Memory B cell (primary cell): ENCODE measurements around the gene ANKRD65.
"Not testable (repeated sequence)": the region's sequence is repeated elsewhere in the genome, so short reads cannot be mapped to it uniquely, and the experiment has no call there.

Source experiments
- ATAC-seq: fragments of 150-1000 bp; cut with Tn5 transposase; 2 replicates; pipeline ENCODE4 v1.10.0; 2021; ENCODE audit warnings: low read depth, mild to moderate bottlenecking, moderate library complexity
- DNase-seq, 2 donors: peaks; one replicate each; pipeline ENCODE4 v3.0.0; 2022; ENCODE audit warnings: low spot score in 2 of 2
- H3K27ac Mint-ChIP-seq: one replicate; pipeline ENCODE4 v1.8.0; 2022; ENCODE audit warnings: mild to moderate bottlenecking, moderate library complexity, mixed read lengths
- H3K27me3 Mint-ChIP-seq: one replicate; pipeline ENCODE4 v1.8.0; 2022; ENCODE audit warnings: mixed read lengths
- H3K36me3 Mint-ChIP-seq: one replicate; pipeline ENCODE4 v1.8.0; 2022; ENCODE audit warnings: mild to moderate bottlenecking, mixed read lengths
- H3K4me1 Mint-ChIP-seq: one replicate; pipeline ENCODE4 v1.8.0; 2022; ENCODE audit warnings: mixed read lengths
- H3K4me3 Mint-ChIP-seq: one replicate; pipeline ENCODE4 v1.8.0; 2022; ENCODE audit warnings: mild to moderate bottlenecking, moderate library complexity, mixed read lengths
- H3K9me3 Mint-ChIP-seq: one replicate; pipeline ENCODE4 v1.8.0; 2022; ENCODE audit warnings: mixed read lengths

ANKRD65 gene

DNA sequence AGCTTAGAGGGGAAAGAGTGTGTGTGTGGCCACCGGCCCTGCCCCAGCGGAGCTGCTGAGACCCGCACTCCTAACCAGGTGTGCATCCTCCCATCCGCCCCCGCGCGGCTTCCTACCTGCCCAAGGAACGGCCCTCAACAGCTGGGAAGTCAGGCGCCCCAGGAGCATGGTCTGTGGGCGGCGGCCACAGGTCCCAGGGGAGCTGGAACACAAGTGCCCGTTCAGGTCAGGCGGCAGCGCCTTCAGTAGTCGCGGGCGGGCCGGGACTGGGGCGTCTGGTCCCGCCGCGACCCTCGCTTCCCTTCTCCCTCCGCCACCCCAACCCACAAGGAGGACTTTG is 46.5 kb downstream of the ANKRD65 start:
- peak in 1 of 2 donors; percentile 43 for DNase-seq

DNA sequence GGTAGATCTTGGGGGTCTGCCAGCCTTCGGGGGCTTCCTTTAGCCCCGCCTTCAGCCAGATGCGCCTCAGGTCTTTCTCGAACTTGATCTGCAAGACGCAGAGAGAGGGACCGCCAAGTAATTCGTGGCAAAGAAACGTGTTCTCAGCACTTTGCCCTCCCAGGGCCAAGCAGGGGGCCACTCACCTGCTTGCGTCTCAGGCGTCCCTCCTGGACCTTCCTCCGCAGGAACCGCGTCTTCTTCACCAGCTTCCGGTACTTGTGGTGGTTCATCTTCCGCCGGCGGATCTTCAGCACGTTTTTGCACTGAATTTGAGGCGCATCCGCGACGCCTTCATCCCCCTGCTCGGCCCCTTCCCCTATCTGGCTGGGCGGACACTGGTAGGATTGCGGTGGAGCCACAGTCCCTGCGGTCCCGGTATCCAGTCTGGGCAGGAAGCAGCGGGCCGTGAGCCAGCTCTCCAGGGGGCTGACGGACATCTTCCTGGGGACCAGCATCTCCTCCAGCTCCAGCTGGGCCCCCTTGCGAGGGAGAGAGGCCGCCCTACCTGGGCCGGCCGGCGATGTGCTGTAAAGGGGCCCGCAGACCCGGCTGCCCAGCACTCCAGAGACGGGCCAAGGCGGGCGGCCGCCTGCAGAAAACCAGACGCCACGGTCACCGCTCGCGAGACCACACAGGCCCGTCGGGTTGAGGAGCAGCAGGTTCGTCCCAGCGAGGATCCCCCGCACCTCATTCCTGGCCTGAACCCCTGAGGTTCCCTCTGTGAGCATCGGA is 47.1 kb downstream of the ANKRD65 start:
- Mint-ChIP-seq H3K4me1 (peaks cover 5% of the 10 kb centered on the region), H3K27ac (no peak overlapping the region), H3K36me3 (no peaks in the 10 kb centered on the region), H3K4me3 (peak overlapping the region; percentile 83), H3K27me3 (no peaks in the 10 kb centered on the region), H3K9me3 (no peaks in the 10 kb centered on the region)
- DNase-seq (peak in 1 of 2 donors; percentile 27), ATAC-seq (no peak)

More for the DNA sequence above, 46.5 kb downstream of the ANKRD65 start:
- Mint-ChIP-seq H3K36me3 (no peaks in the 10 kb centered on the region), H3K27ac (peak overlapping the region; percentile 85), H3K9me3 (no peaks in the 10 kb centered on the region), H3K4me3 (peak overlapping the region; percentile 83), H3K4me1 (peaks cover 5% of the 10 kb centered on the region), H3K27me3 (no peaks in the 10 kb centered on the region)
- ATAC-seq, result no peak

DNA sequence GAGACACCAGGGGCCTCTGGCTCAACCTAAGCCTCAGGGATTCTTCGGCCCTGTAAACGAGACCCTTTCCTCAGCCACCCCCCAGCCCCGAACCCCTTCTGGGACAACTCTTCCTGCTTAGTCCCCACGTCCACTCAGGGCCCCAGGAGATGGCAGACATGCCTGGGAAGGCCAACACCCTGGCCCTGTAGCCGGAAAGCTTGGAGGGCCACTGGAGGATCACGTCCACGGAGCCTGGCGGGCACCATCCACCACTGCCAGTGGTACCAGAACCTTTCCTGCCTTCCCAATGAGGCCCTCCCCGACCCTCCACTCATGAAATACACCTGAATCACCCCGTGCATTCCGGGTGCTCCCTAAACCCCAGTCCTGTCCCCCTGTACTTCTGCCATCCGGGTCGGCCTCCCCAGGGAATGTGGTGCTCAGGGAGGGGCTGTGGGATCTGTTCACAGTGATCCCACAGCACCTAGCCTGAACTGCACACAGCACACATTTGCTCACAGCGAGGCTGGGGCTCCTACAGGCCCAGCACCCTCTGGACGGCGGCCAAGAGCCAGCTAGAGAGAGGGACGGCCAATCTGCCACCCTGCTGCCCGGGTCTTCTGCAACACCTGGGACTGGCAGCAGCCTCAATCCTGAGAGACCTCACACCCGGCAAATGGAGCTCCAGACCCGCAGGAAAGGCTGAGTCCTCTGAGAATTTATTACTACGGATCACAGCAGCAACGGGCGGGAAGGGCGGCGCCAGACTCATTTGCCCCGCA is 47.8 kb downstream of the ANKRD65 start:
- H3K4me3 Mint-ChIP-seq, result no peak overlapping the region
- peaks cover 5% of the 10 kb centered on the region for H3K4me1 Mint-ChIP-seq
- no peak for ATAC-seq
- no peaks in the 10 kb centered on the region for H3K9me3 Mint-ChIP-seq
- H3K36me3 Mint-ChIP-seq, result no peaks in the 10 kb centered on the region
- no peak for DNase-seq
- no peaks in the 10 kb centered on the region for H3K27me3 Mint-ChIP-seq
- H3K27ac Mint-ChIP-seq, result no peak overlapping the region

DNA sequence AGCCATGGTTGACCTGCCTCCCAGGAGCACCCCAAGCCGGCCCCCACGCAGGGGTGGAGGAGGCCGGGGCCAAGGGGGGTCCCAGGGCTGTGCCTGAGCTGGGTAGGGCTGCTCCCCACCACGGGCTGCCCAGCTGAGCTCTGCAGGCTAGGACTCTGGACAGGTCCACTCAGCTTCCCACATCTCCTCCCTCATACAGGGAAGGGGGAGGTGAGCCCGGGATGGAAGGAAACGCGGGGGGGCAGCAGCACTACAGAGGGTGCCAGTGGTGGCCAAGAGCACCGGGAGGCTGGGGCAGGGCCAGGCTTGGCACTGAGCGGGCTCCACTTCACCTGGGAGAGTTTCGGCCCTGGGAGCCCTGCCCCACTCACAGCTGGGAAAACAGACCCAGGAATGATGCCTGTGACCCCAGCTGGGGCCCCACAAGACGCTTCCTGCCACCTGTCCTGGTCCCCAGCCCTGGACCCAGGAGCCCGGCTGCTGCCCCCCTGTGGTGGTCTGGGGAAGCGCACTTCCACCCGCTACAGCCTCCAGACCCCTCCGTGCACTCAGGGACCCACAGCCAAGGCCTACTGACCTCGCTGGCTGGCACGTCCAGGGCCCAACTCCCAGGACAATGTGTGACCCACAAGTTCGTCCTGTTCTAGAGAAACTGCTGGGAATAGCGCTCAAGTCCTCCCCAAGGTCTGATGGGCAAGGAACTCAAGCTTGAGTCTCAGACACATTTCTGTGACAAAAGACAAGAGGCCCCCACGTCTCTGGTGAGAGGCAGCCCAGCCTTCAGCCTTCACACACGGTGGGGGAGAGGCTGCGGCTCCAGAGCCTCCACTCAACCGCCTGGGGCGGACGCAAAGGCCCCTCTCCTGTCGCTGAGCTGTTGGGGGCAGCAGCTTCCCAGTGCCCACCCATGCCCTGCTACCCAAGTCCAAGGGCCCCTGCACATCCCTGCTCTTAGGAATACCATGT is 49.0 kb downstream of the ANKRD65 start:
- H3K27ac Mint-ChIP-seq, result no peak overlapping the region
- DNase-seq (peak; percentile 82 to 92), ATAC-seq (peak; percentile 25)
- H3K4me1 Mint-ChIP-seq, result peaks cover 5% of the 10 kb centered on the region
- peak overlapping the region; percentile 27 for H3K4me3 Mint-ChIP-seq
- no peaks in the 10 kb centered on the region for H3K9me3 Mint-ChIP-seq
- no peaks in the 10 kb centered on the region for H3K36me3 Mint-ChIP-seq
- no peaks in the 10 kb centered on the region for H3K27me3 Mint-ChIP-seq

DNA sequence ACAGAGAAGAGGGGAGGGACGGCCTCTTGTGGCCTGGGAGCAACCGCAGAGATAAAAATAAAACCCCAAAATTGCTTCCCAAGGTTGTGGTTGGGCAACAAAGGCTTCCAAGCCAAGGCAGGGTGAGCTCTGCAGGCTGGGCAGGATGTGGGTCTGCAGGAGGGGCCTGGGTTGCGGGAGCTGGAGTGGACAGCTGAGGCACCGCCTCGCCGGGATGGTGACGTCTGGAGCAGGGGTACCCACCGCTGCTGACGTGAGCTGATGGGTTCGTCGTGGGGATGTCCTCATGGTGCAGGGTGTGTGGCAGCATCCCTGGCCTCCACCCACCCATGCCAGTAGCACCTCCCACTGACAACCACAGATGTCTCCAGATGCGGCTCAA is 49.7 kb downstream of the ANKRD65 start:
- ATAC-seq, result no peak
- Mint-ChIP-seq H3K4me1 (peaks cover 4% of the 10 kb centered on the region), H3K9me3 (no peaks in the 10 kb centered on the region), H3K36me3 (no peaks in the 10 kb centered on the region), H3K4me3 (no peak overlapping the region), H3K27ac (no peak overlapping the region), H3K27me3 (no peaks in the 10 kb centered on the region)
- no peak for DNase-seq

DNA sequence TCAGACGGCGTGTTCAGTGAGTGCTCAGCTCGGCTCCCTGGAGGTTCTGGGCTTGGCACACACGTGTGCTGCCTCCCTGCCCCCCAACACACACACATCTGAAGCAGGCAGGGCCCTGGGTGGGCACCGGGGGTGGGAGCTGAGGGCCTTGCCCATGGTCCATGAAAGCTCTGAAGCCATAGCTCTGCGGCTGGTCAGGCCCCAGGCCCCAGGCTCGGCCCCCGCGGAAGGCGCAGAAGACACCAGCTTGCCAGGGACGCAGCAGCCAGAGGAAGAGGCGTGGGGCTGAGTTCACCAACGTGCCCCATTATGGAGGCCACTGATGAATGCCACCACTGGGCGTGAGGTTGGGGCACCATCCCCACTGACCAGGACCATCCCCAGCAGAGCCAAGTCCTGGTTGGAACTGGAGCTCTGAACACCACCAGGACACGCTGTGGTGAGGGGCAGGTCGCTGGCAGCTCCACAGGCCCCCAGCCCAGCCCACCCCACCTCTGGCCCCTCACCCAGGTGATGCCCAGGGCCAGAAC is 50.2 kb downstream of the ANKRD65 start:
- no peak overlapping the region for H3K27ac Mint-ChIP-seq
- H3K4me3 Mint-ChIP-seq, result no peak overlapping the region
- no peak for ATAC-seq
- no peaks in the 10 kb centered on the region for H3K9me3 Mint-ChIP-seq
- no peak for DNase-seq
- no peaks in the 10 kb centered on the region for H3K27me3 Mint-ChIP-seq
- H3K4me1 Mint-ChIP-seq, result peaks cover 4% of the 10 kb centered on the region
- no peaks in the 10 kb centered on the region for H3K36me3 Mint-ChIP-seq

DNA sequence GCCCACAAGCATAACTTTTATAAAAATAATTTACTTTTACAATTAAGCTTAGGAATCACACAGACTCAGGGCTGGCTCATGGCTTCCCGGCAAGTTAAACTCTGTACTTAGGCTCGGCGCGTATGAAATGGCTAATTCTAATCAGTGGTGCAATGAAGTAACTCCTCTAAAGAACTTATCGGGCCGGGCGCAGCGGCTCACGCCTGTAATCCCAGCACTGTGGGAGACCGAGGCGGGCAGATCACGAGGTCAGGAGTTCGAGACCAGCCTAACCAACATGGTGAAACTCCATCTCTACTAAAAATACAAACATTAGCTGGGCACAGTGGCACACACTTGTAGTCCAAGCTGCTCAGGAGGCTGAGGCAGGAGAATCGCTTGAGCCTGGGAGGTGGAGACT is 51.0 kb downstream of the ANKRD65 start:
- DNase-seq, H3K4me3 Mint-ChIP-seq, ATAC-seq, H3K4me1 Mint-ChIP-seq, H3K36me3 Mint-ChIP-seq, H3K9me3 Mint-ChIP-seq, H3K27me3 Mint-ChIP-seq, H3K27ac Mint-ChIP-seq: not testable (repeated sequence)
